Measurements from ENCODE around the gene FAM78A.

- TF ChIP-seq, protein P1, sequence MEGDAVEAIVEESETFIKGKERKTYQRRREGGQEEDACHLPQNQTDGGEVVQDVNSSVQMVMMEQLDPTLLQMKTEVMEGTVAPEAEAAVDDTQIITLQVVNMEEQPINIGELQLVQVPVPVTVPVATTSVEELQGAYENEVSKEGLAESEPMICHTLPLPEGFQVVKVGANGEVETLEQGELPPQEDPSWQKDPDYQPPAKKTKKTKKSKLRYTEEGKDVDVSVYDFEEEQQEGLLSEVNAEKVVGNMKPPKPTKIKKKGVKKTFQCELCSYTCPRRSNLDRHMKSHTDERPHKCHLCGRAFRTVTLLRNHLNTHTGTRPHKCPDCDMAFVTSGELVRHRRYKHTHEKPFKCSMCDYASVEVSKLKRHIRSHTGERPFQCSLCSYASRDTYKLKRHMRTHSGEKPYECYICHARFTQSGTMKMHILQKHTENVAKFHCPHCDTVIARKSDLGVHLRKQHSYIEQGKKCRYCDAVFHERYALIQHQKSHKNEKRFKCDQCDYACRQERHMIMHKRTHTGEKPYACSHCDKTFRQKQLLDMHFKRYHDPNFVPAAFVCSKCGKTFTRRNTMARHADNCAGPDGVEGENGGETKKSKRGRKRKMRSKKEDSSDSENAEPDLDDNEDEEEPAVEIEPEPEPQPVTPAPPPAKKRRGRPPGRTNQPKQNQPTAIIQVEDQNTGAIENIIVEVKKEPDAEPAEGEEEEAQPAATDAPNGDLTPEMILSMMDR (IDR thresholded peaks at IDR 0.05), result no peak
- TF ChIP-seq POLR2A (IDR thresholded peaks at IDR 0.05; ENCODE audit: low read depth), result no peak
Observed at GRCh38 chr9:131296906-131297500, 20.7 kb upstream of the FAM78A start.

Data from esophagus muscularis mucosa (tissue), 3 donors.